ENCODE data around the gene POU2F1.

The POU2F1 gene

DNA sequence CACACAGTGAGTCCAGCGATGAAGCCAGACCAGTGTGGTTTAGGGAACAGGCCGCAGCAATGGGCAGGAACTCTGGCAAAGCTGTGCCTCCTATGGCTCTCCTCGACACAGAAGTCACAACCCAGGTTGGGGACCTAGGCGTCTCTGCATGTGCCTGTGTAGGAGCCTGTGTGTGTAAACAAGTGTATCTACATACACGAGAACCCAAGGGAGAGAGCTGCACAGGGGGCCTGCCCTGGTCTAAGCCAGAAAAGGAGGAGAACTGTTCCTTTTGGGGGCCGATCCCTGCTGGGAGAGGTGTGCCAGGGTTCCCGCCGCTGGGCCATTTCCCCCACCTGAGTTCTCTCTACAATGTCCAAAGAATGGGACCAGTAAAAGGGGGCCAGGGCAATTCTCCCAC lies 241.7 kb downstream of the POU2F1 start:
- Histone ChIP-seq H3K27ac (no peak overlapping the region), H3K9me3 (no peaks in the 10 kb centered on the region), H3K4me3 (ENCODE audit: low read depth in 1 of 2, low read length in 1 of 2) (no peak overlapping the region), H3K4me1 (ENCODE audit: control insufficient read depth in 1 of 2, insufficient read depth in 1 of 2, low read depth in 1 of 2, low read length in 1 of 2) (no peaks in the 10 kb centered on the region), H3K27me3 (peaks cover 10% of the 10 kb centered on the region), H3K36me3 (no peaks in the 10 kb centered on the region)
- TF ChIP-seq, protein P1, sequence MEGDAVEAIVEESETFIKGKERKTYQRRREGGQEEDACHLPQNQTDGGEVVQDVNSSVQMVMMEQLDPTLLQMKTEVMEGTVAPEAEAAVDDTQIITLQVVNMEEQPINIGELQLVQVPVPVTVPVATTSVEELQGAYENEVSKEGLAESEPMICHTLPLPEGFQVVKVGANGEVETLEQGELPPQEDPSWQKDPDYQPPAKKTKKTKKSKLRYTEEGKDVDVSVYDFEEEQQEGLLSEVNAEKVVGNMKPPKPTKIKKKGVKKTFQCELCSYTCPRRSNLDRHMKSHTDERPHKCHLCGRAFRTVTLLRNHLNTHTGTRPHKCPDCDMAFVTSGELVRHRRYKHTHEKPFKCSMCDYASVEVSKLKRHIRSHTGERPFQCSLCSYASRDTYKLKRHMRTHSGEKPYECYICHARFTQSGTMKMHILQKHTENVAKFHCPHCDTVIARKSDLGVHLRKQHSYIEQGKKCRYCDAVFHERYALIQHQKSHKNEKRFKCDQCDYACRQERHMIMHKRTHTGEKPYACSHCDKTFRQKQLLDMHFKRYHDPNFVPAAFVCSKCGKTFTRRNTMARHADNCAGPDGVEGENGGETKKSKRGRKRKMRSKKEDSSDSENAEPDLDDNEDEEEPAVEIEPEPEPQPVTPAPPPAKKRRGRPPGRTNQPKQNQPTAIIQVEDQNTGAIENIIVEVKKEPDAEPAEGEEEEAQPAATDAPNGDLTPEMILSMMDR (IDR thresholded peaks at IDR 0.05) = no peak

DNA sequence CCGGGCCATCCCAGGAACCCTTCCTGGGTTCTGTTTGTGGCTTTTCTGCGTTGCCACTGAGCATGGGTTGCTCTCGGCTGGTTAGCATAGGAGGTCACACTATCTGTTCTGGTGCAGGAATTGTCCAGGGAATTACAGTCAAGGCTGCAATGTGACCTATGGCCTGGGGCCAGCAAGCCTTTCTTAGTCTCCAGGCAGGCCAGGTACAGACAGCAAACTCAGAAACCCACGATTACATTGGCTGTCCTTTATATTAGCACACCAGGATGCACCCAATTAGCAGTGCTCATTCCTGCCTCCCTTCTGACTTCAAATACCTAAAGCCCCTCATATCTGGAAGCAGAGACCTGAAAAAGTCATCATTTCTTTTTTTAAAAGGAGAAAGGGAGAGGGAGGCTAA lies 242.4 kb downstream of the POU2F1 start:
- Histone ChIP-seq H3K27me3 (peaks cover 3% of the 10 kb centered on the region), H3K9me3 (no peaks in the 10 kb centered on the region), H3K27ac (no peak overlapping the region), H3K4me1 (ENCODE audit: control insufficient read depth in 1 of 2, insufficient read depth in 1 of 2, low read depth in 1 of 2, low read length in 1 of 2) (no peaks in the 10 kb centered on the region), H3K4me3 (ENCODE audit: low read depth in 1 of 2, low read length in 1 of 2) (no peak overlapping the region), H3K36me3 (no peaks in the 10 kb centered on the region)
- TF ChIP-seq, protein P1 (IDR thresholded peaks at IDR 0.05) = no peak

DNA sequence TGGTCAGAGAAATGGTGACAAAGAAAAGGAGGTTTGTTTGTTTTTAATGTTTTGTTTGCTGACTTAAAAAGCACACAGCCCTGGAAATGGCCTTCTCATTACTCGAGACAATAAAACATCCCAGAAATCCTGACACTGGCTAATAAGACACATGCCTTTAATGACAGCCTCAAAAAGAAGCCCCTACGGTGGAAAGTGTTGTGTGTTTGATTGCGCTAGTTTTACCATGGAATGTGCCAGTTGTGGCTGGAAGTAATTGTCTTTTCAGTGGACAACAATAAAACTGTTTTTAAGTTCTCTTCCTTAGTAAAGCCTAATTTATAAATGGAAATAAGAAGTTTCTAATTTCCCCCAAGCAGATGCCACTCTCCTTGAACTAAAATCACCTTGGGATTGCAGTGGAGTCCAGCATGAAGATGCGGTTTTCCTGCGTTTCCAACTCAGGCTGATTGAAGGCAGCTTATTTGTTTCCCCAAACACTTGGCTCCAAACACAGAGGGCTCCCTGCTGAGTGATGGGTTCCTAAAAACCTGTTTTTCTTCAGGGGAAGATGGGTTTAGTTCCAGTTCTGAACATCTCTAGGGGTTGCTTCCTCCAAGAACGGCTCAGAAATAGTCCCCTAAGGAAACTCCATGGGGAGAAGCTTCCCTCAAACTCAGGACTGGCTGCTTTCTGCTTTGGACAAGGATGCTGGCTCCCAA lies 243.3 kb downstream of the POU2F1 start:
- TF ChIP-seq, protein P1 (IDR thresholded peaks at IDR 0.05) = no peak
- H3K9me3 ChIP-seq = no peaks in the 10 kb centered on the region
- no peak overlapping the region for H3K4me3 ChIP-seq (ENCODE audit: low read depth in 1 of 2, low read length in 1 of 2)
- no peak overlapping the region for H3K27ac ChIP-seq
- H3K36me3 ChIP-seq = no peaks in the 10 kb centered on the region
- no peaks in the 10 kb centered on the region for H3K27me3 ChIP-seq
- H3K4me1 ChIP-seq (ENCODE audit: control insufficient read depth in 1 of 2, insufficient read depth in 1 of 2, low read depth in 1 of 2, low read length in 1 of 2) = no peaks in the 10 kb centered on the region

DNA sequence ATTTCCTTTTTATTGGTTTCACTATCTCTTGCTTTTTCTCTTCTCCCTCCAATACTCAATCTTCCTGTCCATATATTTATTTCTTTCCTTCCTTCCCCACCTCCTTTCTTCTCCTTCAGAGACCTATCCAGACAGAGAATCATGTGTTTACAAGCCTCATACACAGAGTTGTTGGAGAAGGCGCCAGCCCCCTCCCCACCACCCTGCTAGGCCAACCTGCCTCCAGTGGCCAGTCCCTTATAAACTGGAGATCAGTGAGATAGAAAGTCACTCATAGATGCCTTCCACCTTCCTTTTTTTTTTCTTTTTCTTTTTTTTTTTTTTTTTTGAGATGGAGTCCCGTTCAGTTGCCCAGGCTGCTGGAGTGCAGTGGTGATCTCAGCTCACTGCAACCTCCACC lies 244.3 kb downstream of the POU2F1 start:
- H3K36me3 ChIP-seq = no peaks in the 10 kb centered on the region
- H3K4me1 ChIP-seq (ENCODE audit: control insufficient read depth in 1 of 2, insufficient read depth in 1 of 2, low read depth in 1 of 2, low read length in 1 of 2) = no peaks in the 10 kb centered on the region
- H3K4me3 ChIP-seq (ENCODE audit: low read depth in 1 of 2, low read length in 1 of 2) = no peak overlapping the region
- H3K27ac ChIP-seq = no peak overlapping the region
- TF ChIP-seq, protein P1 (IDR thresholded peaks at IDR 0.05) = no peak
- H3K27me3 ChIP-seq = no peaks in the 10 kb centered on the region
- H3K9me3 ChIP-seq = no peaks in the 10 kb centered on the region

DNA sequence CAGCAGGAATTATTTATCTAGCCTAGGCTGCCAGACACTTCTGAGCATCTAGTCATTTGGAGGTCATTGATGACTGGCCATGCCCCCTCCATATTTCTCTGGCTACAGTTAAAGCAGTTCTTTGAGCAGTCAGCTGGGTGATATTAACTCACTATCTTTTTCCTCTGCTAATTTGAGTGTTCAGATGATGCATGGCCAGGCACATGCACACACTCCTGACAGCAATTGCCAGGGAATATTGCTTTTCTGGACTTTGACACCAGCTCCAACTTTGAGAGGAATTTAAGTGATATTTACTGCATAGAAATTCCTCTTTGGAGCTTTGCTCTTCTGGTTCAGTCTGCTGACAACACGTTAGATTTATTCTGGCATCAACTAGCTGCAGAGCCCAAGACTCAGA lies 245.1 kb downstream of the POU2F1 start:
- Histone ChIP-seq H3K9me3 (no peaks in the 10 kb centered on the region), H3K36me3 (no peaks in the 10 kb centered on the region), H3K4me1 (ENCODE audit: control insufficient read depth in 1 of 2, insufficient read depth in 1 of 2, low read depth in 1 of 2, low read length in 1 of 2) (no peaks in the 10 kb centered on the region), H3K4me3 (ENCODE audit: low read depth in 1 of 2, low read length in 1 of 2) (no peak overlapping the region), H3K27ac (no peak overlapping the region), H3K27me3 (no peaks in the 10 kb centered on the region)
- TF ChIP-seq, protein P1 (IDR thresholded peaks at IDR 0.05) = no peak

All from neutrophil (primary cell).